HG03432 (cell line): ENCODE measurements around the gene BANP.
"Not testable (repeated sequence)": the region's sequence is repeated elsewhere in the genome, so short reads cannot be mapped to it uniquely, and the experiment has no call there.

ENCODE experiments used
- ATAC-seq: cut with Tn5 transposase; IDR thresholded peaks from one replicate; pipeline ENCODE4 v1.9.1; 2021; ENCODE audit warnings: mild to moderate bottlenecking, moderate library complexity; ENCODE audit not compliant: unreplicated experiment

Gene BANP

DNA sequence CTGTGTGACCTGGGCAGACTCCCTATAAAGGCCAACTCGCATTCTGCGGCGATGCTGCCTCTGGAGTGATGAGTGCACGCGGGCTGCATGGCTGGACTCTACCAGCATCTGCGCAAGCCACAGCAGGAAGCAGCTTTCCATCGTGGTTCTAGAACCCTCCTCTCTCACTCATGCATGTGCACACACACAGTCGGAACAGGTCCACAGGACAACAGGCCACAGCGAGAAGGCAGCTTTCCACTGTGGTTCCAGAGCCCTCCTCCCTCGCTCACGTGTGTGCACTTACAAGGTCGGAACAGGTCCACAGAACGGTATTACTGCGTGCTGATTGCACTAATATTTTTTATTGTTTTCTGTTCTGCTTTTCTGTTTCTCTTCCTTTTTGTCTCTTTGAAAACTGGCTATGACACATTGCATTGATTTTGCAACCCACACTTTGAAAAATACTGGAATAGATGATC is 92.9 kb downstream of the BANP start:
- ATAC-seq, result peak; percentile 63

DNA sequence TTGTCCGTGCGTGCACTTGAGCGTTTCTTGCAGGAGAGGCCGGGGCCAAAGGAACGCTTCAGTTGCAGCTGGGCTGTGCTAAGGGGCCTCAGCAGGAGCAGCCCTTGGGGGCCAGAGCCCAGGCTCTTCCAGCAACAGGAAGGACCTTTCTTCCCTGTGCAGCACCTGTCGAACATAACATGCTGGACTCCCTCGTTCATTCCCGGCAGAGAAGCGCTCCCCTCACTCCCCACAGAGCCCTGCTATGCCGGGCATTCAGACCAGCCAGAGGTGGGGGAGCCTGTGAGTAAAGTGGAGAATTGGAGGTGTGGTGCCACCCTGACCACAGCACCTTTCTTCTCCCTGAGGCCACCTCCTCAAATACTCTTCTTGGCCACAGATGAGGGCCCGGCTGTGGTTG is 94.1 kb downstream of the BANP start:
- not testable (repeated sequence) for ATAC-seq

DNA sequence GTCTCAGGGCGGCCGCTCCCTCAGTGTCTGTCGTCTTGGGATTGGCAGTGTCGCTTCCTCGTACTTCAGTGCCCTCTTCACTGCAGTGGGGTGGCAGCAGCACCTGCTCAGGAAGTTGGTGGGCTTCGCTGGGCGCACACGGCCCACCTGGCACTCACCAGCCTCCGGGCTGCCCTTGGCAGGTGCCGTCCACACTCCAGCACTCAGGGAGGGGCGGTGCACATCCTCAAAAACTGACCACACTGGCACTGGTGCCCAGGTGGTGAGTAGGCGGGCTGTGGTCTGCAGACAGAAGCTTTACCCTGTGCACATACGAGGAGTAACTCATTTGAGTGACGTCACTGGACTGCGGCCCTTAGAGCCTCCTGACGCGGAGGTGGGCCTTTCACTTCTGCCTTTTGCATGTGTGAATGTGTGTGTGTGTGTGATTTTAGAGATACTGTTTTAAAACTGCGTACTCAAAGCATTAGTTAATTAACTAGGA is 94.6 kb downstream of the BANP start:
- ATAC-seq, result peak; percentile 80

DNA sequence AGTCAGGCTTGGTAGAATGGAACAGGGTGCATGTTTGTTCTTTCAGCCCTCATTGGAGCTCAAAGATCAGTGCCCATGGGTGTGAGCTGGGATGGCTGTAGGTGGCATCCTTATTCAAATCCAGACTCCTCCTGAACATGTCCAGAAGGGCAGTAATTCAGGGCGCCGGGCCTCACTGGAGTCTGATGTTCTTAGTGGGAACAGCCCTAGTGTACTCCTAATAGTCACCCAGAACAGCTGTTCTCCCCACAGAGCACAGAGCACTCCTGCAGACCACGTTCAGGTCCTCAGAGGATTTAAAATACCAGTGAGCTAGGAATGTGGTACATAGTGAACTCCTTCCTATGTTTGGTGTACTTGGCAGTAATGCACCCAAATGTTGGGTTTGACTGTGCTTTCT is 96.2 kb downstream of the BANP start:
- ATAC-seq, result no peak

DNA sequence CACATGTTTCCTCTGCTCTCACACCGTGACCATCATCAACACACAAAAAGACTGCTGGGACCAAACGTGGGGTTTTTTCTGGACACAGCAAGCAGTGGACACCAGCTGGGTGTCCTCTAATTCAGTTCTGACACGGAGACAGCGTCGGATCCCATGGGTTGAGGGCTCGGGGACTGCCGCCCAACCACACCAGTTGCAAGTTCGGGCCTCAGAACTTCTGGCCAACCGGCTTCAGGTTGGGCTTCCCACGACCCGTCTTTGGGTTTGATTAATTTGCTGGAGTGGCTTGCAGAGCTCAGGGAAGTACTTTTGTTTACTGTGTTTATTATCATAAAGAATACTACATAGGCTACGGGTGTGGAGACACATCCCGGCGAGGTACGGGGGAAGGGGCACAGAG is 97.8 kb downstream of the BANP start:
- no peak for ATAC-seq

DNA sequence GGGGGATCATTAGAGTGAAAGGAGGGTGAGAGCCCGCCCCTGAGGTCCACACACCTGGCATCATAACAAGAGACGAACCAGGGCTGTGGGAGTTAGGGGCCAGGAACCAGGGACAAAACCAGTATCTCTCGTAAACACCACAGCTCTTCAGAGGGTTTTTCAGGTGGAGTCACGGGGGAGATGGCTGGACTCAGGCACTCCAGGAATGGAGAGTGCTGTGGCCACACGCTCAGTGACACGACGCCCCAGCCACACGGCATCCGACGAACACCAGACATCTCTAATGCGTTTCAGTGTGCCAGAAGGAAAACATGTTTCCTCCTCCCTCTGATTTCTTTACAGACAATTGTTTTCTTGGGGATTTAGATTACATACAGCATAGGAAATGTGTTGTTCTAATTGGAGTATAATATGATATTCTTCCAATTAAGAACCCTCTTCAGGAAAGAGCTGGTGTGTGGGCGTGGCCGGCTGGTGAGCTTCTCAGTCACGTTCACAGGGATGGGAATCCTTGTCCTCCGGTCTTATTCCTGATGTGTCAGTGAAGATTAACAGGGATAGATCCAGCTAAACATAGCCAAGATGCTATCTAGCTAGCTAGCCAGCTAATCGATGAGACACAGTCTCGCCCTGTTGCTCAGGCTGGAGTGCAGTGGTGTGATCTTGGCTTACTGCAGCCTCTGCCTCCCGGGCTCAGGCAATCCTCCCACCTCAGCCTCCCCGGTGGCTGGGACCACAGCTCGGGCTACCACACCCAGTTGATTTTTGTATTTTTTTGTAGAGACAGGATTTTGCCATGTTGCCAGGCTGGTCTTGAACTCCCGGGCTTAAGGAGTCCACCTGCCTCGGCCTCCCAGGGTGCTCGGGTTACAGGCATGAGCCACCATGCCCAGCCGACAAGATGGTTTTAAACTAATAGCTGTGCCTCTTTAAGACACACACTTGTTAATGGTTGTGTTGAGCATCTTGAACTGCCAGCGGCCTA is 98.6 kb downstream of the BANP start:
- no peak for ATAC-seq

DNA sequence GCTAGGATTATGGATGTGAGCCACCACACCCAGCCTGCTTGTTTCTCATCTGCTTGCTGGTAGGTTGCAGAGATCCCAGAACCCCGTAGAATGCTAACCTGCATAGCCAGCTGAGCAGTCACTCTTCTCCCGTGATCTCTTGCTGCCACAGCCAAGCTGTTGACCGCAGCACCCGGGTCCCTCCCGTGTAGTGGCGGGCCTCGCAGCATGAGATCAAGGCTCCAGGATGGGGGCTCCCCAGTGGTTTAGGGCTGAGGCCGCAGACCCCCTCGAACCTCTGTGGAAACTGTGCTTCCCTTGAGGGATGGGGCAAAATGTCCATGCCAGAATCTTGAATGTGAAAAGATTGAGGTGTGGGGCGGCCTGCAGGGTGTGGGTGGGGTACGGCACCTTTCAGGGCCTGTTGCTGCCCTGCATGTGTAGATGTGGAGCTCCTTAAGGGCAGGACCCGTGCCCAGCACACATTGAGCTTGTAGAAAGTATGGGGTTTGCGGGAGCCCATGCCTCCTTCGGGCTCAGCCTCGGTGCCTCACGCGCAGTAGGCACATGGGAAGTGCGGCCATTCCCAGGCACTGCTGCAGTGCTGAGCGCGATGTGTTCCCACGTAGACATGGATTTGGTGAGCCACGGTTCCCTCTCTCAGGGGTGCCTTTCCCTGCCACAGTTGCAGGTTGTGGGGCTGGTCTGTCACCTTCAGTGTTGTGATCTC is 99.9 kb downstream of the BANP start:
- no peak for ATAC-seq

DNA sequence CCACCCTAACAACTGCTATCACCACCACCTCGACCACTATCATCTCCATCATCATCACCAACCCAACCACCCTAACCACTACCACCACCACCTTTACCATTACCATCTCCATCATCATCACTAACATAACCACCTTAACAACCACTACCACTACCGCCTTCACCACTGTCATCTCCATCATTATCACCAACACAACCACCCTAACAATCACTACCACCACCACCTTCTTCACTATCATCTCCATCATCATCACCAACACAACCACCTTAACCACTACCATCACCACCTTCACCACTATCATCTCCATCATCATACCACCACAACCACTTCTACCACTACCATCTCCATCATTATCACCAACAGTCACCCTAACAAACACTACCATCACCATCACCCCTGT is 101.4 kb downstream of the BANP start:
- ATAC-seq, result no peak

DNA sequence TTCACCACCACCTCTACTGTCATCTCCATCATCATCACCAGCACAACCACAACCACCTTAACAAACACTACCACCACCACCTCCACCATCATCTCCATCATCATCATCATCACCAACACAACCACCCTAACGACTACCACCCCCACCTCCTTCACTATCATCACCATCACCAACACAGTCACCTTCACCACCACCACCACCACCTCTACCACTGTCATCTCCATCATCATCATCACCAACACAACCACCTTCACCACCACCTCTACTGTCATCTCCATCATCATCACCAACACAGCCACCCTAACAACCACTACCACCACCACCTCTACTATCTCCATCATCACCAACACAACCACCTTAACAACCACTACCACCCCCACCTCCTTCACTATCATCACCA is 102.2 kb downstream of the BANP start:
- ATAC-seq, result not testable (repeated sequence)

DNA sequence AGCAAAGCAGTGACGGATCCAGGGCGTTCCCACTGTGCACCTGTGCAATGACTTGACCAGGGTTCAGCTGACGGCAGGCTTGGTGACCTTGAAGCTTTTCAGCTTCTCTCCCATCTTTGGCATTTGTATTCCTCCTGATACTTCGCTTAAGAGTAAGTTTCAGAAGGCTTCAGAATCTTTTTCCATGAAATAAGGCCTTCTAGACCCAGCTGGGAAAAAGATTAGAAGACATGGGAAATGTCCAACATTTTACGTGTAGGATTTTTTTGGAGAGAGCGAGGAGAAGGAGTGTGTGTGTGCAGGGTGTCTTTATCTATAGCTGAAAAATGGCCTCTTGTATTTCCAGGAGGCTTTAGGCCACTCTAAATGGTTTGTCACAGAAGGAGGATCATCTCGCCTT is 104.1 kb downstream of the BANP start:
- no peak for ATAC-seq

DNA sequence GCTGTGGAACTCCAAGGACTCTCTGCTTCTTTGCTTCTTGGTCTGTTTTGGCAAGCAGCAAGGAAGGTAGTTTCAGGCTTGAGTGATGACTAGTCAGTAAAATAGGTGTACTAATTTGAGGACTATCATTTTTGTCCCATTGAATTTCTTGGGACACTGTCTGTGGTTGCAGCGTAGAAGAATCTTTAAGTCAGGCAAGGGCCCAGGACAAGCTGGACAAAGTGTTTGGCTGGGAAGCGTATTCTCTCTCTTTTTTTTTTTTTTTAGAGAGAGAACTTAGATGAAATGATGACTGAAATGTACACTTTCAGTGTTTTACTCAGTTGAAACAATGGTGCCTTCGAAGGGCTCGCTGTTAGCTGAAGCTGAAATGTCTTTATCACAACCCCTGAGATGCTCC is 105.0 kb downstream of the BANP start:
- no peak for ATAC-seq

DNA sequence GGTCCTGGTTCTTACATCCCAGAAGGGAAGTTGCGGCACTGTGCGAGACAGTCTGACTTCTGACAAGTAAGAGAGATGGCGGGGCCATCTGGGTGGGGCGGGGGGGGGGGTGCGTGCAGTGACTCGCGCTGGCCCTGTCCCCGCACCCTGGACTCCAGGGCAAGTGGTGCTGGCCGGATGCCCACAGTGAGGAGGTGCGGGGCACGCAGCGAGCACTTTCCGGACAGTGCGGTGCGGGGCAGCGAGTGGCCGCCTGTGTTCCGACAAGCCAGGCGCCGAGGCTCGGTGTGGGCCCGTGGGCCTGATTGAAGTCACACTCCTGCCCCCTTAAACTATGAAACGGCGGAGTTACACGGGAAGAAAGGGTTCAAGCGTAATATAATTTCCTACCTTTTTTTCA is 106.4 kb downstream of the BANP start:
- ATAC-seq, result no peak

DNA sequence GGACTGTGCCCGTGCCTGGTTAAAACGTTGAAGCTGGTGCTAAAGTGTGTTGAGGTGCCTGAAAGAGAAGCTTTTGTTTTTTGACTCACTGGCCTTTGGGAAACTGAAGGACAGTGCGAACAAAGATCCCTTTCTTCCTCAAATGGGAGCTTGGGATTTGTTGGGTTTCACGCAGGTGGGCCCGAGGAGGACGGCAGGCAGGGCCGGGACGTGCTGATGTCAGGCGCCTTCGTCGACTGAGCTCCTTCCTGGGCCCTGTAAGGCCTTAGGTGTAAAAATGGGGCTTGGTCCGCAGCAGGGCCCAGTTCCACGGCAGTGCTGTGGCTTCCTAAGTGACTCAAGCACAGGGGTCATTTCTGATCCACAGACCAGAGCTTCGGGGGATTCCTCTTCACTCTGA is 106.9 kb downstream of the BANP start:
- no peak for ATAC-seq

DNA sequence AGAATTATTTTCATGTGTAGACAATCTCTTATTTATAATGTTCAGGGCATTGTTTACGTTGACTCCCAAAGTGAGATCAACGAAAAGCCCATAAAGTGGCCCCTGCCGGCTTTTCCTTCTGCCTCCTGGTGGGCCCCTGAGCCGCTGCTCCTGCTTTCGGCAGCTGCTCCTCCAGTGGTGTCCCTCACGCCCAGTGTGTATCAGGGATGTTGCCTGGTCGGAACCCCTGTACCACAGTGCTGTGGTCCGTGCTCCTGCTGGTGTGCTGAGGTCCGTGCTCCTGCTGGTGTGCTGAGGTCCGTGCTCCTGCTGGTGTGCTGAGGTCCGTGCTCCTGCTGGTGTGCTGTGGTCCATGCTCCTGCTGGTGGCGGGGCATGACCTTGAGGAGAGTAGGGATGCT is 107.6 kb downstream of the BANP start:
- ATAC-seq, result no peak

DNA sequence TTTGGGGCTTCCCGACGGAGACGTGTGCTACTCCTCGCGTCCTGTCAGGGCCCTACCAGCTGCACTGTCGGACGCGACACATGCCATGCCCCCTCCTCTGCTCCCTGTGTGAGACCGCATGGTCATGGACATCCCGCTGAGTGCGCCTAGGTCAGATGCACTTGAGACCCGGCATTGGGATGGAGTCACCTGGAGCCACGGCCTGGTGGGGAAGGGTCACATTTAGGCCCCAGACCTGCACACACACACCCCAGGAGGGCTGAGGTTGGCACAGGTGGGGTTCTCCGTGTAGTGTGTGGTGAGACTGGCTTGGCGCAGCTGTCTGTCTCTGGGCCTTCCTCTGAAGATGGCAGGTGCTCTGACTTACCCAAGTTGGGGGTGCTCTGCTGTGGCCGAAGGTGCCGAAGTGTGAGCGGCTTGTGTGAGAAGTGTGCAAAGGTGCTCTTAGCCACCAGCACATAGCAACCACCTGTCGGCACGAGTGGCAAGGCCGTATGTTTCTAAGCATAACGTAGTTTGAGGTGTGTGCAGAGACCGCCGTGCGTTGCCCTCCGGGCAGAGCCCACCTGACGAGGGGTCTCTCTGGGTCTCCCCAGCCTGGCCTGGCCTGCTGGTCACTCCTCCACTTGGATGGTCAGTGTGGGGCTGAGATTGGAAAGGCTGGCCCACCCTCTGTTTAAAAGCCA is 108.6 kb downstream of the BANP start:
- no peak for ATAC-seq

DNA sequence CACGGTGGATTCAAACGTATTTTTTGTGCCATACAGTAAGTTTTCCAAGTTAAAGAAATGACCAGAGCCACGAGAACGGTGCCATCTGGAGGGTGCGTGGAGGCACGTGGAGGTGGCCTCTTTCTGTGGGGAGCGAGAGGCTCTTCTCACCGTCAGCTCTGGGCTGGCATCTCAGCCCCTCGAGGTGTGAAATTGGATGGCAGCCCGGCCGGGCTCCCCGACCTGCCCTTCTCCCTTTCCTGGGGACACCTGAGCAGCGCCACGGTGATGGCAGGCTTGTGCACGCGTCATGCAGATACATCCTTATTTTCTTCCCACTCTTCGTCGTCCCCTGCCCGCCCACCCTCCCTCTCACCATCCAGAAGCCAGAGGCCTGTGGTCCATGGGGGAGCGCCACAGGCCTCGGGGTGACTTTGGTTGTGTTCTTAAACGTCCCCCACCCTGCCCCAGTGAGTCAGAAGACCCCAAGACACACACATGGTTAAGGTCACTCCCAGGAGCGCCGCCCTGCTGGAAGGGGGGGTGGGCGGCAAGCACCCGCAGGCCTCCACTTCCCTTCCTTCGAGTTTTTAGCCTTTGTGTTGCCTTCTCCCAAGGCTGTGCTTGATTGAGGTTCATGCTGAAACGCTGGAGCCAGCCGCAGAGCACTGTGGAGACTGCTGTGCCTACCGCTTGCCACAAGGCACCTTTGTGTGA is 109.4 kb downstream of the BANP start:
- ATAC-seq, result no peak

DNA sequence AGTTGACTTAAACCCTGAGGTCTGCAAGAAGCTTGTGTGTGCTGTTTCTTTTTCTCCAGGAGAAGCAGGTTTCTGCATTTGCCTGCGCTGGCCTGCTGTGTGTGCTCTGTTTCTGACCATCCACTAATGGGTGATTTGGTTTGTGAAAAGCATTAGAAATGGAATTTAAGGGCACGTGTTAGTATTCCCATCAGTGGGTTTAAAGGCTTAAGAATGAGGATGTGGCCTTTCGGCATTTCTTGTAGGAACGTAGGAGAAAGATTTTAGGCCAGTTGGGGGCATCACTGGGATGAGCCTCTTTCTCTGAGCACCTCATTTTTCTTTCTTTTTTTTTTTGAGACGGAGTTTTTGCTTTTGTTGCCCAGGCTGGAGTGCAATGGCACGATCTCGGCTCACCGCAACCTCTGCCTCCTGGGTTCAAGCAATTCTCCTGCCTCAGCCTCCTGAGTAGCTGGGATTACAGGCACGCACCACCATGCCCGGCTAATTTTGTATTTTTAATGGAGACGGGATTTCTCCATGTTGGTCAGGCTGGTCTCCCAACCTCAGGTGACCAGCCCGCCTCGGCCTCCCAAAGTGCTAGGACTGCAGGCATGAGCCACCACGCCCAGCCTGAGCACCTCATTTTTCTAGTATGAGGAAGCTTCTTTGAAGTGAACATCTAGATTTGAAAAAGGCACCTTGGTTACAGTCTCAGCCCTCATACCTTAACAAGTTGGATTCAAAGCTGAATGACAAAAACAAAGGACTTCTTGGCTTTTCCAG is 110.3 kb downstream of the BANP start:
- no peak for ATAC-seq

DNA sequence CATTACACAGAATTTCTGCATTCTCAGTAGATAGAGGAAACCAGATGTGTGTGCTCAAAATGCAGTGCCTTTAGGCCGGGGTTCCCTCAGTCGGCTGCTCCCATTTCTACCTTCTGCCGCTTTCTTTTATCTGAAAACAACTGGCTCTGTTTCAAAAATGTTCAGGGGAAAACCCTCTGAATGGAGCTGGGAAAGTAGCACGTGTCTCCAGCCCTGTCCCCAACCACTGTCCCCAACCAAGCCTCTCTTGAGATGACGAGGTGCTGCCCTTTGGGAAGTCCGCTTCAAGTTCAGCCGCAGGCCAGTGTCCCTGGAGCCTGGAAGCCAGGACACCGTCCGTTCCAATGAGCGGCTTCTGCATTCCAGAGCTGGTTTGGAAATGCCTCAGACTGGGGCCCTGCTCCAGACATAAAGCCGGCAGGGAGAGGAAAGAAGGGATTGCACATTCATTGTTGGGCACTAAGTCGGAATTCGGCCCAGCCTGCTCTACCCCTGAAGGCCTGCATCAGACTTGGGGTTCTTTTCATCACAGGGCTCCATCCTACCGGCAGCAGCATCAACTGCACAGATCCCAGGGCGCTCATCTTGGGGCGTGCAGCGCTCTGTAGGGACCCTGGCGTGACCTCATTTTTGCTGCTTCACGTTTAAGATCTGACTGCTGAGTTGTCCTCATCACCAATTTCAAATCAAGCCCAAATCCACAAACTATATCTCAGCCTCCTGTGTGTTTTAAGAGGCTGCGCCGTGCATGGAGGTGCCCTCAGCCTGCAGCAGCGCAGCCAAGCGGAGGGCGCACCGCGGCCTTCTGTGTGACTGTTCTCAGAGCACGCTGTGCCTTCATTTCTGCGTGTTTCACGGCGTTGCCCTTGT is 111.3 kb downstream of the BANP start:
- no peak for ATAC-seq

DNA sequence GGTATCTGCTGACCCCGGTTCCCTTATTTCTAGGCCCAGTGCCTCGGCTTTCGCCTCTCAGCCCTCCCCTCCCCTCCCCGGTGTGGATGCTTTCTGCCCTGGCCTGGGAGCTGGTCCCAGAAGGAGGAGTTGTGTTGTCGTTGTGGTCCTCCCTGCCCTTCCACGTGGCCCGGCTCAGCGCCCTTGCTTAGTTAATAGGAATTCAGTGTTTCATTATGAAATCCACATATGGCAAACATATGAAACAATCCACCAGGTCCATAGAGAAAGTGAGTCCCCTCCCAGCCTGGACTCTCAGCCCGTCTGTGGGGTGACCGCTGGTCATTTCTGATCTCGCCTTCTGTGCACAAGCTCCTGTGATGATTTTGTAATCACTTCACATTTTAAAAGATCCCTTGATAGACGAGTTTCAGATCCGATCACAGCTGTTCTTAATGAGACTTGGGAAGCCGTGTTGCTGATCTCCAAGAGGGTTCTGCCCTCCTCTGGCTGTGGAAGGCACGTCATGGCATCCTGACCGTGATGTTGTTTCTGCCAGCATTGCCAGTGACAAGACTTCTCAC is 112.1 kb downstream of the BANP start:
- ATAC-seq, result no peak
